HepG2 (cell line): ENCODE measurements around the gene TP73. TPM values are rescaled to one million over a fixed set of nuclear protein-coding genes. Genes with fewer than 3 reads are reported as not detected.
A peak's percentile ranks its signal among the peaks of the same experiment; 100 is the strongest.

Experiments used
- ATAC-seq: fragments of 200-7000 bp; cut with Tn5 transposase; 3 replicates; pipeline ENCODE4 v1.9.1; 2020; ENCODE audit warnings: mild to moderate bottlenecking, moderate library complexity
- BruUV-seq: library from RNA; stranded (reverse); fragments of 400-500 nt; replicated peaks from 2 replicates; lab custom pipeline; 2021; lab: Mats Ljungman, UMichigan
- CTCF ChIA-PET: fragments of 300-600 bp; formaldehyde crosslinking; extraction: SDS; loops from one replicate; lab custom pipeline; 2021; ENCODE audit warnings: low total read pairs, inconsistent platforms, low intra/inter-chr PET ratio; lab: Yijun Ruan, JAX
- POLR2A ChIA-PET: fragments of 350-600 bp; sonication (Branson Sonifier 250); formaldehyde crosslinking; loops from one replicate; lab custom pipeline; 2020; ENCODE audit warnings: antibody characterized with exemption, inconsistent platforms; lab: Yijun Ruan, JAX
- DNase-seq: peaks from one replicate; pipeline ENCODE4 v3.0.0-alpha.2; 2015; ENCODE audit warnings: low spot score
- FAIRE-seq: peaks from 3 replicates; lab custom pipeline; 2011; peaks lifted over from hg19 to GRCh38; lab: Jason Lieb, UNC
- H2AFZ ChIP-seq: one replicate; pipeline ENCODE4 v1.6.1; 2011; ENCODE audit warnings: low read length, inconsistent platforms
- H3K27ac ChIP-seq: fragments of 300-600 bp; 3 replicates; pipeline ENCODE4 v1.8.0; 2011; ENCODE audit warnings: mixed run types, mild to moderate bottlenecking, mixed read lengths, low read length, inconsistent platforms; ENCODE audit not compliant: insufficient read depth; ENCODE audit errors: extremely low read length
- H3K27me3 ChIP-seq, 2 experiments: fragments of 200-600 bp in 1 of 2; 2 replicates in 1 of 2; 3 replicates in 1 of 2; pipeline versions ENCODE4 v1.6.0 to v1.8.0; 2011; ENCODE audit warnings: low read length in 2 of 2, mild to moderate bottlenecking in 2 of 2, moderate library complexity in 2 of 2, inconsistent platforms in 1 of 2; ENCODE audit not compliant: insufficient read depth in 2 of 2, control insufficient read depth in 1 of 2
- H3K36me3 ChIP-seq, 2 experiments: fragments of 200-600 bp in 1 of 2; replicated peaks in 1 of 2; 2 replicates in 1 of 2; 3 replicates in 1 of 2; pipeline versions ENCODE4 v1.5.1 to v1.8.0; 2011; ENCODE audit warnings: low read length in 2 of 2, inconsistent platforms in 1 of 2; ENCODE audit not compliant: insufficient read depth in 2 of 2, control insufficient read depth in 1 of 2
- H3K4me1 ChIP-seq: 2 replicates; pipeline ENCODE4 v1.5.1; 2012; ENCODE audit warnings: low read length, inconsistent platforms; ENCODE audit not compliant: insufficient read depth
- H3K4me2 ChIP-seq: 2 replicates; pipeline ENCODE4 v1.6.0; 2011; ENCODE audit warnings: low read depth, low read length, inconsistent platforms
- H3K4me3 ChIP-seq, 3 experiments: fragments of 200-600 bp in 1 of 3; sonication (generic), shearing (Covaris generic) in 1 of 3; replicated peaks in 1 of 3; 2 replicates each; pipeline ENCODE4 v1.5.1; 2011 to 2016; ENCODE audit warnings: low read length in 3 of 3, inconsistent platforms in 2 of 3, low read depth in 2 of 3, mild to moderate bottlenecking in 2 of 3, control low read depth in 1 of 3, mixed read lengths in 1 of 3; ENCODE audit not compliant: insufficient read depth in 1 of 3
- H3K79me2 ChIP-seq: one replicate; pipeline ENCODE4 v1.6.1; 2011; ENCODE audit warnings: low read length, inconsistent platforms; ENCODE audit not compliant: insufficient read depth
- H3K9ac ChIP-seq: 2 replicates; pipeline ENCODE4 v1.6.0; 2011; ENCODE audit warnings: mild to moderate bottlenecking, low read depth, low read length, inconsistent platforms; ENCODE audit not compliant: insufficient read depth
- H3K9me3 ChIP-seq: 2 replicates; pipeline ENCODE4 v1.5.1; 2012; ENCODE audit warnings: mild to moderate bottlenecking, low read length
- H4K20me1 ChIP-seq: 2 replicates; pipeline ENCODE4 v1.6.0; 2011; ENCODE audit warnings: inconsistent platforms, mild to moderate bottlenecking, low read length, moderate library complexity; ENCODE audit not compliant: insufficient read depth
- AGO2 ChIP-seq: fragments of 200-400 bp; formaldehyde crosslinking; optimal IDR thresholded peaks from 2 replicates; pipeline ENCODE3; 2017; ENCODE audit warnings: mild to moderate bottlenecking, low read depth, low read length, moderate library complexity
- E2F2 ChIP-seq: sonication (generic); formaldehyde crosslinking; IDR thresholded peaks from 2 replicates; pipeline ENCODE4 v1.4.0; 2020; ENCODE audit warnings: missing genetic modification reagents, borderline replicate concordance
- MATR3 ChIP-seq: sonication (generic); formaldehyde crosslinking; IDR thresholded peaks from 2 replicates; pipeline ENCODE4 v1.4.0; 2020; ENCODE audit warnings: missing genetic modification reagents
- MBD4 ChIP-seq: IDR thresholded peaks from 2 replicates; pipeline ENCODE4 v1.6.1; 2012; ENCODE audit warnings: low read length, inconsistent platforms, borderline replicate concordance
- POLR2A ChIP-seq, 2 experiments: IDR thresholded peaks; 2 replicates each; pipeline ENCODE4 v1.6.1; 2011; ENCODE audit warnings: low read depth in 2 of 2, low read length in 2 of 2, mild to moderate bottlenecking in 1 of 2, moderate library complexity in 1 of 2; ENCODE audit not compliant: insufficient read depth in 1 of 2
- RBFOX2 ChIP-seq: fragments of 200-400 bp; formaldehyde crosslinking; IDR thresholded peaks from 2 replicates; pipeline ENCODE4 v1.6.1; 2017; ENCODE audit warnings: low read depth, mild to moderate bottlenecking, low read length
- STAG1 ChIP-seq: sonication (generic); formaldehyde crosslinking; IDR thresholded peaks from 2 replicates; pipeline ENCODE4 v1.4.0; 2020; ENCODE audit warnings: missing genetic modification reagents
- TARDBP ChIP-seq: sonication (generic); formaldehyde crosslinking; IDR thresholded peaks from 2 replicates; pipeline ENCODE4 v1.8.0; 2022; ENCODE audit warnings: mild to moderate bottlenecking, missing genetic modification reagents
- WGBS: methylation state at CpG from one replicate; pipeline ENCODE4 v1.1.6; 2017; ENCODE audit warnings: low lambda C conversion rate; 5-methylcytosine and 5-hydroxymethylcytosine counted together
- in situ Hi-C: cut with HindIII; loops from 2 replicates; pipeline ENCODE4 v1.10.0; 2017; ENCODE audit warnings: low pct_unique_long_range_greater_than_20kb; ENCODE audit not compliant: extremely low pct_ligation_motif_present
- intact Hi-C: fragments of 100-400 bp; cut with micrococcal nuclease; formaldehyde crosslinking; loops from one replicate; pipeline ENCODE4 v1.10.0; 2022; ENCODE audit not compliant: unreplicated experiment
- polyA plus RNA-seq, 8 experiments: library from polyadenylated mRNA; depleted of rRNA in 3 of 8; stranded (reverse) in 7 of 8; unstranded in 1 of 8; fragments of >200 nt; fragmentation: Illumina TruSeq in 4 of 8; extraction: Trizol in 4 of 8; gene quantifications; 2 replicates each; pipeline versions ENCODE4 v1.2.1 to v1.2.3, GENCODE V29; 2011 to 2016; ENCODE audit warnings: low read depth in 4 of 8, missing spikeins in 1 of 8, mixed read lengths in 1 of 8; ENCODE audit not compliant: insufficient read depth in 1 of 8
- total RNA-seq, 5 experiments: library from RNA; depleted of rRNA; stranded (reverse); fragments of >200 nt; fragmentation: Illumina TruSeq; extraction: Trizol; gene quantifications; 2 replicates each; pipeline ENCODE4 v1.2.3, GENCODE V29; 2016; ENCODE audit warnings: low read depth in 1 of 5

The TP73 gene
- total and polyA plus RNA-seq, 2 of the 13 experiments (the other 11 are each of a cell fraction or from before 2014, with no cell fraction given) = 0.49 to 1.1 TPM

DNA sequence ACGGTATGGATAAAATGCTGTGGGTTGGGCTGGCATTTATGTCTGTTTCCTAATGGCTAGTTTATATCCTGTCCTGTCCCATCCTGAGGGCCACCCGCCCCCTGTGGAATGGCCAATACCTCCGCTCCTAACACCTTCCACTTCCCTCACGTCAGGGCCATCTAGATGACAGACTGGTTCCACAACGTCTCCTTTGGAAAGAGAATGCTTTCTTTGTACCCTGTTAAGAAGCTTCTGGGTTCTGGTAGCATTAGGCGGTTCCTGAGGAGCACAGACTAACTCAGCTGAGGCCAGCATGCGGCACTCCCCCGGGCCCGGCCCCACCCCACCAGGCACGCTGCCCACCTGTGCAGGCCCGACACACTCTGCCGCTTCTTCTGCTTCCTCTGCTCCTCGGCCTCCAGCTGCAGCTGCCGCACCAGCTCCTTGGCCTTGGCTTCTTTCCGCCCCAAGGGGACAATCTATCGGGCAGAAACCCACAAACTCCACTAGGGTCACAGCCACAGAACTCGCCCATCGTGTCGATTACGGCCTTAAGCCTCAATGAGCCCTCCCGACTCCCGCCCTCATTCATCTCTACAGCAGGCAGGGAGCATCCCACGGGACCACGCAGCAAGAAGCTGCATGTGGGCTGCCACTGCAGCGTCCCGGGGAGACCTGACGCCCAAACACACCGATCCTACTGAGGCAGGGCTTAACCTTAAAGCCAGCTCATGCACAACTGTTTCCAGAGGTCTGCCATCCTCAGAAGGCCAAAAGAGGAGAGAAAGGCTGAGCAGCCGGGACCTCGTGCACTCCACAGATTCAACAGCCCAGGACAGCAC lies 131.5 kb downstream of the TP73 start:
- in situ Hi-C loops (no loop called here), intact Hi-C loops (no loop called here)
- H2AFZ ChIP-seq = no peak overlapping the region
- BruUV-seq = TSS peak; percentile 32
- no peaks in the 10 kb centered on the region for H3K27me3 ChIP-seq
- H3K4me2 ChIP-seq = no peak overlapping the region
- DNase-seq (no peak), FAIRE-seq (no peak), ATAC-seq (no peak)
- ChIA-PET POLR2A (interaction anchor here (1.1 to 2.4 kb wide), 3 partner anchors 10 to 12 kb away, joined by 3 to 10 read pairs (median 7); partner anchors contain the start of gene LRRC47), CTCF (no interaction called here)
- WGBS = 97% methylated on average over 18 of the region's 30 CpGs
- H3K4me1 ChIP-seq = peaks cover 25% of the 10 kb centered on the region
- H3K27ac ChIP-seq = no peak overlapping the region
- peaks cover 6% of the 10 kb centered on the region for H3K79me2 ChIP-seq
- no peak for TF ChIP-seq STAG1 (CRISPR knock-in tag)
- no peak for TF ChIP-seq MBD4
- 0 out of 2 replicates have a peak, but pooled peaks have one; percentile 31 for TF ChIP-seq RBFOX2
- no peak for TF ChIP-seq E2F2 (CRISPR knock-in tag)
- peak in 1 of 2 experiments; percentile 23; a peak in 1 of 4 replicates for TF ChIP-seq POLR2A (IDR thresholded peaks at IDR 0.05; ENCODE audit: insufficient read depth in 1 of 2, low read depth in 2 of 2, low read length in 2 of 2)
- no peak for TF ChIP-seq TARDBP (CRISPR knock-in tag)
- no peak for TF ChIP-seq MATR3
- peak; percentile 73 for TF ChIP-seq AGO2
- no peak overlapping the region for H3K9ac ChIP-seq
- peaks cover 21 to 61% of the 10 kb centered on the region in 2 experiments for H3K36me3 ChIP-seq
- H3K4me3 ChIP-seq = no peak overlapping the region
- H4K20me1 ChIP-seq = no peaks in the 10 kb centered on the region
- H3K9me3 ChIP-seq = no peaks in the 10 kb centered on the region
